ENCODE measurements around the gene SSBP3.

DNA sequence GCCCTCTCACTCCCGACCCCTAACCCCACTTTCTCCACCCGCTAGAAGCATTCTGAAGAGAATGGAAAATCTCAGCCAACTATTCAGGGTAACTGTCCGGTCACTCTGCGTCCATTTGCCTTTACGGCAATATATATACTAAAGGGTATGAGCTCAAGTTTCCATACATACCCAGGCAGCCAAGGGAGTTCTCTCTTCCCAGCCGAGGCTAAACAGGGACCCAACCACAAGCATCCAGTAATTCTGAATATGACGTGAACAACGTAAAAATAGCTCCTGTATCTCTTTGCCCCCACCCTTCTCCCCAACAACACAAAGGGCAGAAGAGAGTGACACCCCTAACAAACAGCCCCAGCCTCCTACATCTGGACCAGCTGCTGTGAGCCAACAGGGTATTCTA, 67.7 kb downstream of the SSBP3 start:
- TF ChIP-seq CTCF (IDR thresholded peaks at IDR 0.05) (no peak), POLR2A (IDR thresholded peaks at IDR 0.05) (no peak)

Data from body of pancreas (tissue), 4 donors.